Keratinocyte (primary cell): ENCODE data around the gene NOD1. TPM values are rescaled to one million over a fixed set of nuclear protein-coding genes. Genes with fewer than 3 reads are reported as not detected.

Experiments used
- DNase-seq: peaks from one replicate; pipeline ENCODE4 v3.0.0-alpha.2; 2011; ENCODE audit warnings: low read depth, missing footprints, low spot score
- FAIRE-seq: peaks from 2 replicates; lab custom pipeline; 2011; peaks lifted over from hg19 to GRCh38; lab: Jason Lieb, UNC
- H2AFZ ChIP-seq: 2 replicates; pipeline ENCODE4 v1.6.0; 2012; ENCODE audit warnings: low read length, control low read depth, inconsistent platforms; ENCODE audit not compliant: control insufficient read depth
- H3K27ac ChIP-seq: 2 replicates; pipeline ENCODE4 v1.5.1; 2011; ENCODE audit warnings: low read length; ENCODE audit not compliant: control insufficient read depth, insufficient read depth
- H3K27me3 ChIP-seq: 3 replicates; pipeline ENCODE4 v1.6.0; 2011; ENCODE audit warnings: low read length; ENCODE audit not compliant: control insufficient read depth, insufficient read depth; ENCODE audit errors: extremely low read depth
- H3K36me3 ChIP-seq, 2 experiments: 2 replicates in 1 of 2; 3 replicates in 1 of 2; pipeline ENCODE4 v1.5.1; 2011; ENCODE audit warnings: low read length in 2 of 2, mild to moderate bottlenecking in 1 of 2; ENCODE audit not compliant: control insufficient read depth in 2 of 2, insufficient read depth in 2 of 2; ENCODE audit errors: extremely low read depth in 1 of 2
- H3K4me1 ChIP-seq: 3 replicates; pipeline ENCODE4 v1.5.1; 2011; ENCODE audit warnings: low read length; ENCODE audit not compliant: control insufficient read depth, insufficient read depth; ENCODE audit errors: extremely low read depth
- H3K4me2 ChIP-seq: 3 replicates; pipeline ENCODE4 v1.6.0; 2011; ENCODE audit warnings: low read depth, low read length; ENCODE audit not compliant: control insufficient read depth, insufficient read depth; ENCODE audit errors: extremely low read depth
- H3K4me3 ChIP-seq, 3 experiments: fragments of 200-600 bp in 1 of 3; sonication (generic) in 1 of 3; 2 replicates in 2 of 3; 3 replicates in 1 of 3; pipeline ENCODE4 v1.5.1; 2011 to 2016; ENCODE audit warnings: low read length in 3 of 3, mild to moderate bottlenecking in 3 of 3, control low read depth in 2 of 3, inconsistent platforms in 1 of 3, low read depth in 1 of 3, mixed read lengths in 1 of 3, mixed run types in 1 of 3, moderate library complexity in 1 of 3; ENCODE audit not compliant: control insufficient read depth in 2 of 3, insufficient read depth in 2 of 3; ENCODE audit errors: extremely low read depth in 1 of 3
- H3K79me2 ChIP-seq: 2 replicates; pipeline ENCODE4 v1.6.0; 2012; ENCODE audit warnings: low read length; ENCODE audit not compliant: control insufficient read depth, insufficient read depth
- H3K9ac ChIP-seq: 3 replicates; pipeline ENCODE4 v1.6.0; 2011; ENCODE audit warnings: low read length; ENCODE audit not compliant: control insufficient read depth, insufficient read depth; ENCODE audit errors: extremely low read depth
- H3K9me1 ChIP-seq: 3 replicates; pipeline ENCODE4 v1.6.0; 2011; ENCODE audit warnings: low read length; ENCODE audit not compliant: control insufficient read depth, insufficient read depth; ENCODE audit errors: extremely low read depth
- H3K9me3 ChIP-seq: 2 replicates; pipeline ENCODE4 v1.5.1; 2012; ENCODE audit warnings: low read depth, low read length; ENCODE audit not compliant: control insufficient read depth
- H4K20me1 ChIP-seq: 3 replicates; pipeline ENCODE4 v1.6.0; 2011; ENCODE audit warnings: low read length; ENCODE audit not compliant: control insufficient read depth, insufficient read depth; ENCODE audit errors: extremely low read depth
- EZH2 ChIP-seq: IDR thresholded peaks from one replicate; pipeline ENCODE4 v1.6.1; 2012; ENCODE audit warnings: inconsistent platforms, mild to moderate bottlenecking, low read length, moderate library complexity
- dilution Hi-C: fragments of 300-500 bp; cut with MboI; formaldehyde crosslinking; loops from one replicate; pipeline ENCODE4 v1.7.0; 2020; ENCODE audit warnings: low sequenced_read_pairs; ENCODE audit not compliant: extremely low pct_ligation_motif_present
- polyA plus RNA-seq, 5 experiments: library from polyadenylated mRNA; depleted of rRNA in 3 of 5; stranded (reverse) in 3 of 5; stranded (forward) in 1 of 5; unstranded in 1 of 5; fragments of >200 nt; gene quantifications; 1 replicate in 1 of 5; 2 replicates in 3 of 5; 3 replicates in 1 of 5; pipeline versions ENCODE4 v1.2.1 to v1.2.3, GENCODE V29; 2011 to 2012; ENCODE audit warnings: missing spikeins in 2 of 5, low read depth in 1 of 5, low replicate concordance in 1 of 5
- TF ChIP-seq, protein P1 (sequence below), 3 experiments: IDR thresholded peaks in 1 of 3; conservative IDR thresholded peaks in 1 of 3; optimal IDR thresholded peaks in 1 of 3; 2 replicates in 2 of 3; 3 replicates in 1 of 3; pipeline versions ENCODE3 to v1.5.1; 2011; ENCODE audit warnings: low read length in 3 of 3, mild to moderate bottlenecking in 3 of 3, moderate library complexity in 2 of 3, control low read depth in 1 of 3, inconsistent platforms in 1 of 3; ENCODE audit not compliant: insufficient read depth in 2 of 3; ENCODE audit errors: extremely low read depth in 1 of 3

NOD1 gene
- polyA plus RNA-seq, 1 donor (not counting 4 experiments of a cell fraction or from before 2014, with no cell fraction given): 4.3 TPM

DNA sequence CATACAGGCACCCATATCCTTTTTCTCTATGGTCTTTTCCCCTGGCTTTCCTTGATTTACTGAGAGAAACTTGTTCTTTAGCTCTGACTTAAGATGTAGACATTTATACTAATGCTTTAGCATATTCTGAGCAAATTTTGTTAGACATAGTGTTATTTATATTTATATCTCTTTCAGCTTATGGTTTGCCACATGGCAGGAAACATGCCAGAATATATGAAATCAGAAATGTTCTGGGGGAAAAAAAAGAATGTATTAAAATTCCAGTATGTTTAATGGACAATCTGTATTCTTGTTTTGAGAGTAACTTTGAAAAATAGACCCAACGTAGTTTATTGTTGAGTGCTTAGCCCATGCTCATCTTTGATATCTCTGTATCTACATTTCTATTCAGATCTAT is 36.2 kb upstream of the NOD1 start:
- Histone ChIP-seq H2AFZ (no peak overlapping the region), H3K4me1 (peaks cover 3% of the 10 kb centered on the region), H3K27ac (no peak overlapping the region), H3K9ac (no peak overlapping the region), H4K20me1 (no peaks in the 10 kb centered on the region), H3K27me3 (no peaks in the 10 kb centered on the region), H3K9me3 (no peaks in the 10 kb centered on the region), H3K79me2 (no peaks in the 10 kb centered on the region), H3K9me1 (no peaks in the 10 kb centered on the region), H3K4me3 (no peak overlapping the region), H3K36me3 (no peaks in the 10 kb centered on the region), H3K4me2 (no peak overlapping the region)
- TF ChIP-seq, protein P1, sequence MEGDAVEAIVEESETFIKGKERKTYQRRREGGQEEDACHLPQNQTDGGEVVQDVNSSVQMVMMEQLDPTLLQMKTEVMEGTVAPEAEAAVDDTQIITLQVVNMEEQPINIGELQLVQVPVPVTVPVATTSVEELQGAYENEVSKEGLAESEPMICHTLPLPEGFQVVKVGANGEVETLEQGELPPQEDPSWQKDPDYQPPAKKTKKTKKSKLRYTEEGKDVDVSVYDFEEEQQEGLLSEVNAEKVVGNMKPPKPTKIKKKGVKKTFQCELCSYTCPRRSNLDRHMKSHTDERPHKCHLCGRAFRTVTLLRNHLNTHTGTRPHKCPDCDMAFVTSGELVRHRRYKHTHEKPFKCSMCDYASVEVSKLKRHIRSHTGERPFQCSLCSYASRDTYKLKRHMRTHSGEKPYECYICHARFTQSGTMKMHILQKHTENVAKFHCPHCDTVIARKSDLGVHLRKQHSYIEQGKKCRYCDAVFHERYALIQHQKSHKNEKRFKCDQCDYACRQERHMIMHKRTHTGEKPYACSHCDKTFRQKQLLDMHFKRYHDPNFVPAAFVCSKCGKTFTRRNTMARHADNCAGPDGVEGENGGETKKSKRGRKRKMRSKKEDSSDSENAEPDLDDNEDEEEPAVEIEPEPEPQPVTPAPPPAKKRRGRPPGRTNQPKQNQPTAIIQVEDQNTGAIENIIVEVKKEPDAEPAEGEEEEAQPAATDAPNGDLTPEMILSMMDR (optimal IDR thresholded peaks at IDR 0.05 in 1 of 3, IDR thresholded peaks at IDR 0.05 in 1 of 3, conservative IDR thresholded peaks at IDR 0.05 in 1 of 3; ENCODE audit: extremely low read depth in 1 of 3, insufficient read depth in 2 of 3, low read length in 3 of 3): no peak
- TF ChIP-seq EZH2: no peak
- FAIRE-seq (no peak), DNase-seq (no peak)
- dilution Hi-C loops: no loop called here

DNA sequence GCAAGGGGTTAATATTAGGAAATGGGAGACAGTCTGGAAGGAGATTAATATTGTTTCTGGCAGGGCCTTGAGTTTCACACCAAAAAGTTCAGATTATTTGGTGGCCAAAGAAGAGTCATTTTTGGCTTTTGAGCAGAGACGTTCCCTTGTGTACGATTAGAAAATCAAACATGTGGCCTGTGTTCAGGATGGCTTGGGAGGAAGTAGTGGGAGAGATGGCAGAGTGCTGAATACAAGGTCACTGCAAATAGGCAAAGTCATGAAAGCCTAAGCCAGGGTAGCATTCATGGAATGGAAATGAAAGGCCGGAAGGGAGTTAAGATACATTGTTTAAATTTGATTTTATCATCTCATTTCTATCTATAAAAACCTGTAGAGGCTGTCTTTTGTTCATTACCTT is 35.6 kb upstream of the NOD1 start:
- Histone ChIP-seq H4K20me1 (no peaks in the 10 kb centered on the region), H3K4me1 (peaks cover 9% of the 10 kb centered on the region), H3K27ac (no peak overlapping the region), H3K27me3 (no peaks in the 10 kb centered on the region), H3K9ac (no peak overlapping the region), H3K36me3 (no peaks in the 10 kb centered on the region), H2AFZ (no peak overlapping the region), H3K79me2 (no peaks in the 10 kb centered on the region), H3K4me3 (no peak overlapping the region), H3K4me2 (no peak overlapping the region), H3K9me1 (no peaks in the 10 kb centered on the region), H3K9me3 (no peaks in the 10 kb centered on the region)
- no peak for FAIRE-seq
- dilution Hi-C loops: no loop called here
- TF ChIP-seq EZH2: no peak
- TF ChIP-seq, protein P1 (optimal IDR thresholded peaks at IDR 0.05 in 1 of 3, IDR thresholded peaks at IDR 0.05 in 1 of 3, conservative IDR thresholded peaks at IDR 0.05 in 1 of 3; ENCODE audit: extremely low read depth in 1 of 3, insufficient read depth in 2 of 3, low read length in 3 of 3): no peak
- no peak for DNase-seq
